GM23338 (cell line): ENCODE measurements around the gene IMMP2L. TPM values are rescaled to one million over a fixed set of nuclear protein-coding genes. Genes with fewer than 3 reads are reported as not detected.

ENCODE experiments used
- ATAC-seq: fragments of 200-7000 bp; cut with Tn5 transposase; 3 replicates; pipeline ENCODE4 v1.9.1; 2020
- DNase-seq: peaks from one replicate; pipeline ENCODE4 v3.0.0-alpha.2; 2015; ENCODE audit warnings: low spot score
- H2AFZ ChIP-seq: fragments of 200-600 bp; sonication (generic); 2 replicates; pipeline ENCODE4 v1.8.0; 2016; ENCODE audit warnings: antibody characterized with exemption, mild to moderate bottlenecking, moderate library complexity
- H3F3A ChIP-seq: fragments of 200-600 bp; sonication (generic); replicated peaks from 2 replicates; pipeline ENCODE4 v1.8.0; 2017; ENCODE audit warnings: antibody characterized with exemption, mixed run types, low read depth
- H3K27ac ChIP-seq: fragments of 200-600 bp; sonication (generic); 2 replicates; pipeline ENCODE4 v1.6.1; 2016; ENCODE audit warnings: low read depth
- H3K27me3 ChIP-seq: fragments of 200-600 bp; sonication (generic); 2 replicates; pipeline ENCODE4 v1.8.0; 2016; ENCODE audit warnings: mild to moderate bottlenecking, mixed run types, moderate library complexity; ENCODE audit not compliant: insufficient read depth
- H3K36me3 ChIP-seq: fragments of 200-600 bp; sonication (generic); 2 replicates; pipeline ENCODE4 v1.8.0; 2016; ENCODE audit warnings: mild to moderate bottlenecking; ENCODE audit not compliant: insufficient read depth
- H3K4me1 ChIP-seq: fragments of 200-600 bp; sonication (generic); 2 replicates; pipeline ENCODE4 v1.8.0; 2016; ENCODE audit warnings: mild to moderate bottlenecking, moderate library complexity; ENCODE audit not compliant: insufficient read depth
- H3K4me2 ChIP-seq: fragments of 200-600 bp; sonication (generic); 2 replicates; pipeline ENCODE4 v1.7.1; 2017; ENCODE audit warnings: mixed run types
- H3K4me3 ChIP-seq: fragments of 200-600 bp; sonication (generic); 2 replicates; pipeline ENCODE4 v1.6.1; 2016; ENCODE audit warnings: mixed run types
- H3K79me2 ChIP-seq: fragments of 200-600 bp; sonication (generic); replicated peaks from 2 replicates; pipeline ENCODE4 v1.8.0; 2017; ENCODE audit warnings: mild to moderate bottlenecking; ENCODE audit not compliant: insufficient read depth
- H3K9me2 ChIP-seq: fragments of 200-600 bp; sonication (generic); 2 replicates; pipeline ENCODE4 v1.8.0; 2017; ENCODE audit not compliant: insufficient read depth
- H4K20me1 ChIP-seq: fragments of 200-600 bp; sonication (generic); replicated peaks from 2 replicates; pipeline ENCODE4 v1.8.0; 2017; ENCODE audit warnings: mild to moderate bottlenecking; ENCODE audit not compliant: insufficient read depth
- H3K27ac Mint-ChIP-seq: 2 replicates; pipeline ENCODE4 v1.8.0; 2020; ENCODE audit warnings: inconsistent platforms, mild to moderate bottlenecking, moderate library complexity, mixed read lengths
- H3K27me3 Mint-ChIP-seq: 3 replicates; pipeline ENCODE4 v1.8.0; 2022; ENCODE audit warnings: low read depth, mild to moderate bottlenecking, moderate library complexity, mixed read lengths, inconsistent platforms; ENCODE audit not compliant: insufficient read depth, poor library complexity
- H3K36me3 Mint-ChIP-seq: 3 replicates; pipeline ENCODE4 v1.8.0; 2021; ENCODE audit warnings: low read depth, mild to moderate bottlenecking, inconsistent platforms, moderate library complexity, mixed read lengths
- H3K4me1 Mint-ChIP-seq: 3 replicates; pipeline ENCODE4 v1.8.0; 2020; ENCODE audit warnings: mild to moderate bottlenecking, inconsistent platforms, mixed read lengths
- H3K4me3 Mint-ChIP-seq: 3 replicates; pipeline ENCODE4 v1.8.0; 2021; ENCODE audit warnings: moderate library complexity, mild to moderate bottlenecking, inconsistent platforms, mixed read lengths
- H3K9me3 Mint-ChIP-seq: 3 replicates; pipeline ENCODE4 v1.8.0; 2020; ENCODE audit warnings: moderate library complexity, mild to moderate bottlenecking, inconsistent platforms, mixed read lengths
- EZH2 ChIP-seq: fragments of 200-600 bp; sonication (generic); IDR thresholded peaks from one replicate; pipeline ENCODE4 v1.8.0; 2017; ENCODE audit warnings: antibody characterized with exemption, mild to moderate bottlenecking, low read depth; ENCODE audit not compliant: unreplicated experiment
- JUNB ChIP-seq: IDR thresholded peaks from one replicate; pipeline ENCODE4 v1.6.1; 2016; ENCODE audit warnings: antibody characterized with exemption; ENCODE audit not compliant: unreplicated experiment
- POLR2AphosphoS5 ChIP-seq: IDR thresholded peaks from 2 replicates; pipeline ENCODE4 v1.6.1; 2016; ENCODE audit warnings: antibody characterized with exemption, low read depth
- ZNF114 ChIP-seq: fragments of 250-450 bp; sonication (Bioruptor Pico); IDR thresholded peaks from 2 replicates; pipeline ENCODE4 v1.5.0; 2020; ENCODE audit warnings: mild to moderate bottlenecking, moderate library complexity
- ZNF331 ChIP-seq: fragments of 250-450 bp; sonication (Bioruptor Pico); IDR thresholded peaks from 2 replicates; pipeline ENCODE4 v1.5.0; 2020; ENCODE audit warnings: low read depth, mild to moderate bottlenecking, moderate library complexity
- polyA plus RNA-seq: library from polyadenylated mRNA; unstranded; fragments of >200 nt; fragmentation: Nextera tagmentation; extraction: Ambion mirVana; gene quantifications from 2 replicates; pipeline ENCODE4 v1.2.1, GENCODE V29; 2016
- total RNA-seq: library from RNA; depleted of rRNA; stranded (reverse); fragments of >200 nt; shearing (Covaris generic); gene quantifications from 2 replicates; pipeline ENCODE4 v1.2.3, GENCODE V29; 2014
- TF ChIP-seq, protein P1 (sequence below): fragments of 250-450 bp; sonication (Bioruptor Pico); IDR thresholded peaks from 2 replicates; pipeline ENCODE4 v1.5.0; 2020; ENCODE audit warnings: mild to moderate bottlenecking, moderate library complexity
- TF ChIP-seq, protein P2 (sequence below): IDR thresholded peaks from one replicate; pipeline ENCODE4 v1.6.1; 2018; ENCODE audit warnings: antibody characterized with exemption; ENCODE audit not compliant: unreplicated experiment
- TF ChIP-seq, protein P3 (sequence below): IDR thresholded peaks from 2 replicates; pipeline ENCODE4 v1.6.1; 2016; ENCODE audit warnings: antibody characterized with exemption

Gene IMMP2L
- total and polyA plus RNA-seq, 2 experiments from 2014 or later, result 7.3 to 14.0 TPM

DNA sequence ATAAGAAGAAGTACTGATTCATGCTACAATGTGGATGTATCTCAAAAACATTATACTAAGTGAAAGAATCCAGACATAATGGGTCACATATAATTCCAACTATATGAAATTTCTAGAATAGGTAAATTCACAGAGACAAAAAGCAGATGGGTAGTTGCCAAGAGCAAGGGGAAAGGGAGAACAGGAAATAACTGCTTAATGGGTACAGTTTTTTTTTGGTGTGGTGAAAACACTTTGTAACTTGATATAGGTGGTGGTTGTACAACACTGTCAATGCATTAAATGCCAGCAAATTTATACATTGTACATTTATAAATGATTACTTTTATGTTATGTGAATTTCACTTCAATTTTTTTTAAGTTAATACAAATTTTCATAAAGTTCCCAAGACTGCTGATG, 490.7 kb downstream of the IMMP2L start:
- peaks cover 2% of the 10 kb centered on the region; the same call in 1 of the 3 replicates for H3K36me3 Mint-ChIP-seq

More for the DNA sequence above, 490.7 kb downstream of the IMMP2L start:
- no peaks in the 10 kb centered on the region for H3K36me3 ChIP-seq
- no peak overlapping the region for H3K4me2 ChIP-seq
- ATAC-seq, result no peak
- H3K9me2 ChIP-seq, result 0 out of 2 replicates have a peak, but pooled peaks cover 4% of the 10 kb centered on the region
- peaks cover 17% of the 10 kb centered on the region for H3K4me1 ChIP-seq
- no peaks in the 10 kb centered on the region for H3K9me3 Mint-ChIP-seq
- no peaks in the 10 kb centered on the region for H4K20me1 ChIP-seq
- no peaks in the 10 kb centered on the region for H3K79me2 ChIP-seq
- no peaks in the 10 kb centered on the region for H3F3A ChIP-seq
- H3K27me3 Mint-ChIP-seq, result no peaks in the 10 kb centered on the region
- H3K27ac Mint-ChIP-seq, result no peak overlapping the region
- peaks cover 21% of the 10 kb centered on the region for H3K4me1 Mint-ChIP-seq
- H2AFZ ChIP-seq, result no peak overlapping the region
- no peak overlapping the region for H3K4me3 ChIP-seq
- H3K4me3 Mint-ChIP-seq, result no peak overlapping the region
- no peaks in the 10 kb centered on the region for H3K27me3 ChIP-seq
- H3K27ac ChIP-seq, result no peak overlapping the region
- DNase-seq, result no peak
- TF ChIP-seq ZNF331 (CRISPR knock-in tag) (no peak), ZNF114 (no peak), EZH2 (no peak), JUNB (no peak), POLR2AphosphoS5 (no peak)
- TF ChIP-seq, protein P1, sequence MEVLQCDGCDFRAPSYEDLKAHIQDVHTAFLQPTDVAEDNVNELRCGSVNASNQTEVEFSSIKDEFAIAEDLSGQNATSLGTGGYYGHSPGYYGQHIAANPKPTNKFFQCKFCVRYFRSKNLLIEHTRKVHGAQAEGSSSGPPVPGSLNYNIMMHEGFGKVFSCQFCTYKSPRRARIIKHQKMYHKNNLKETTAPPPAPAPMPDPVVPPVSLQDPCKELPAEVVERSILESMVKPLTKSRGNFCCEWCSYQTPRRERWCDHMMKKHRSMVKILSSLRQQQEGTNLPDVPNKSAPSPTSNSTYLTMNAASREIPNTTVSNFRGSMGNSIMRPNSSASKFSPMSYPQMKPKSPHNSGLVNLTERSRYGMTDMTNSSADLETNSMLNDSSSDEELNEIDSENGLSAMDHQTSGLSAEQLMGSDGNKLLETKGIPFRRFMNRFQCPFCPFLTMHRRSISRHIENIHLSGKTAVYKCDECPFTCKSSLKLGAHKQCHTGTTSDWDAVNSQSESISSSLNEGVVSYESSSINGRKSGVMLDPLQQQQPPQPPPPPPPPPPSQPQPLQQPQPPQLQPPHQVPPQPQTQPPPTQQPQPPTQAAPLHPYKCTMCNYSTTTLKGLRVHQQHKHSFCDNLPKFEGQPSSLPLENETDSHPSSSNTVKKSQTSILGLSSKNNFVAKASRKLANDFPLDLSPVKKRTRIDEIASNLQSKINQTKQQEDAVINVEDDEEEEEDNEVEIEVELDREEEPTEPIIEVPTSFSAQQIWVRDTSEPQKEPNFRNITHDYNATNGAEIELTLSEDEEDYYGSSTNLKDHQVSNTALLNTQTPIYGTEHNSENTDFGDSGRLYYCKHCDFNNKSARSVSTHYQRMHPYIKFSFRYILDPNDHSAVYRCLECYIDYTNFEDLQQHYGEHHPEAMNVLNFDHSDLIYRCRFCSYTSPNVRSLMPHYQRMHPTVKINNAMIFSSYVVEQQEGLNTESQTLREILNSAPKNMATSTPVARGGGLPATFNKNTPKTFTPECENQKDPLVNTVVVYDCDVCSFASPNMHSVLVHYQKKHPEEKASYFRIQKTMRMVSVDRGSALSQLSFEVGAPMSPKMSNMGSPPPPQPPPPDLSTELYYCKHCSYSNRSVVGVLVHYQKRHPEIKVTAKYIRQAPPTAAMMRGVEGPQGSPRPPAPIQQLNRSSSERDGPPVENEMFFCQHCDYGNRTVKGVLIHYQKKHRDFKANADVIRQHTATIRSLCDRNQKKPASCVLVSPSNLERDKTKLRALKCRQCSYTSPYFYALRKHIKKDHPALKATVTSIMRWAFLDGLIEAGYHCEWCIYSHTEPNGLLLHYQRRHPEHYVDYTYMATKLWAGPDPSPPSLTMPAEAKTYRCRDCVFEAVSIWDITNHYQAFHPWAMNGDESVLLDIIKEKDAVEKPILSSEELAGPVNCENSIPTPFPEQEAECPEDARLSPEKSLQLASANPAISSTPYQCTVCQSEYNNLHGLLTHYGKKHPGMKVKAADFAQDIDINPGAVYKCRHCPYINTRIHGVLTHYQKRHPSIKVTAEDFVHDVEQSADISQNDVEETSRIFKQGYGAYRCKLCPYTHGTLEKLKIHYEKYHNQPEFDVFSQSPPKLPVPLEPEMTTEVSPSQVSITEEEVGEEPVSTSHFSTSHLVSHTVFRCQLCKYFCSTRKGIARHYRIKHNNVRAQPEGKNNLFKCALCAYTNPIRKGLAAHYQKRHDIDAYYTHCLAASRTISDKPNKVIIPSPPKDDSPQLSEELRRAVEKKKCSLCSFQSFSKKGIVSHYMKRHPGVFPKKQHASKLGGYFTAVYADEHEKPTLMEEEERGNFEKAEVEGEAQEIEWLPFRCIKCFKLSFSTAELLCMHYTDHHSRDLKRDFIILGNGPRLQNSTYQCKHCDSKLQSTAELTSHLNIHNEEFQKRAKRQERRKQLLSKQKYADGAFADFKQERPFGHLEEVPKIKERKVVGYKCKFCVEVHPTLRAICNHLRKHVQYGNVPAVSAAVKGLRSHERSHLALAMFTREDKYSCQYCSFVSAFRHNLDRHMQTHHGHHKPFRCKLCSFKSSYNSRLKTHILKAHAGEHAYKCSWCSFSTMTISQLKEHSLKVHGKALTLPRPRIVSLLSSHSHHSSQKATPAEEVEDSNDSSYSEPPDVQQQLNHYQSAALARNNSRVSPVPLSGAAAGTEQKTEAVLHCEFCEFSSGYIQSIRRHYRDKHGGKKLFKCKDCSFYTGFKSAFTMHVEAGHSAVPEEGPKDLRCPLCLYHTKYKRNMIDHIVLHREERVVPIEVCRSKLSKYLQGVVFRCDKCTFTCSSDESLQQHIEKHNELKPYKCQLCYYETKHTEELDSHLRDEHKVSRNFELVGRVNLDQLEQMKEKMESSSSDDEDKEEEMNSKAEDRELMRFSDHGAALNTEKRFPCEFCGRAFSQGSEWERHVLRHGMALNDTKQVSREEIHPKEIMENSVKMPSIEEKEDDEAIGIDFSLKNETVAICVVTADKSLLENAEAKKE (CRISPR knock-in tag), result no peak
- TF ChIP-seq, protein P2, sequence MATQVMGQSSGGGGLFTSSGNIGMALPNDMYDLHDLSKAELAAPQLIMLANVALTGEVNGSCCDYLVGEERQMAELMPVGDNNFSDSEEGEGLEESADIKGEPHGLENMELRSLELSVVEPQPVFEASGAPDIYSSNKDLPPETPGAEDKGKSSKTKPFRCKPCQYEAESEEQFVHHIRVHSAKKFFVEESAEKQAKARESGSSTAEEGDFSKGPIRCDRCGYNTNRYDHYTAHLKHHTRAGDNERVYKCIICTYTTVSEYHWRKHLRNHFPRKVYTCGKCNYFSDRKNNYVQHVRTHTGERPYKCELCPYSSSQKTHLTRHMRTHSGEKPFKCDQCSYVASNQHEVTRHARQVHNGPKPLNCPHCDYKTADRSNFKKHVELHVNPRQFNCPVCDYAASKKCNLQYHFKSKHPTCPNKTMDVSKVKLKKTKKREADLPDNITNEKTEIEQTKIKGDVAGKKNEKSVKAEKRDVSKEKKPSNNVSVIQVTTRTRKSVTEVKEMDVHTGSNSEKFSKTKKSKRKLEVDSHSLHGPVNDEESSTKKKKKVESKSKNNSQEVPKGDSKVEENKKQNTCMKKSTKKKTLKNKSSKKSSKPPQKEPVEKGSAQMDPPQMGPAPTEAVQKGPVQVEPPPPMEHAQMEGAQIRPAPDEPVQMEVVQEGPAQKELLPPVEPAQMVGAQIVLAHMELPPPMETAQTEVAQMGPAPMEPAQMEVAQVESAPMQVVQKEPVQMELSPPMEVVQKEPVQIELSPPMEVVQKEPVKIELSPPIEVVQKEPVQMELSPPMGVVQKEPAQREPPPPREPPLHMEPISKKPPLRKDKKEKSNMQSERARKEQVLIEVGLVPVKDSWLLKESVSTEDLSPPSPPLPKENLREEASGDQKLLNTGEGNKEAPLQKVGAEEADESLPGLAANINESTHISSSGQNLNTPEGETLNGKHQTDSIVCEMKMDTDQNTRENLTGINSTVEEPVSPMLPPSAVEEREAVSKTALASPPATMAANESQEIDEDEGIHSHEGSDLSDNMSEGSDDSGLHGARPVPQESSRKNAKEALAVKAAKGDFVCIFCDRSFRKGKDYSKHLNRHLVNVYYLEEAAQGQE, result no peak
- TF ChIP-seq, protein P3, sequence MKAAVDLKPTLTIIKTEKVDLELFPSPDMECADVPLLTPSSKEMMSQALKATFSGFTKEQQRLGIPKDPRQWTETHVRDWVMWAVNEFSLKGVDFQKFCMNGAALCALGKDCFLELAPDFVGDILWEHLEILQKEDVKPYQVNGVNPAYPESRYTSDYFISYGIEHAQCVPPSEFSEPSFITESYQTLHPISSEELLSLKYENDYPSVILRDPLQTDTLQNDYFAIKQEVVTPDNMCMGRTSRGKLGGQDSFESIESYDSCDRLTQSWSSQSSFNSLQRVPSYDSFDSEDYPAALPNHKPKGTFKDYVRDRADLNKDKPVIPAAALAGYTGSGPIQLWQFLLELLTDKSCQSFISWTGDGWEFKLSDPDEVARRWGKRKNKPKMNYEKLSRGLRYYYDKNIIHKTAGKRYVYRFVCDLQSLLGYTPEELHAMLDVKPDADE, result no peak
